ENCODE results near the gene SHTN1.

DNA sequence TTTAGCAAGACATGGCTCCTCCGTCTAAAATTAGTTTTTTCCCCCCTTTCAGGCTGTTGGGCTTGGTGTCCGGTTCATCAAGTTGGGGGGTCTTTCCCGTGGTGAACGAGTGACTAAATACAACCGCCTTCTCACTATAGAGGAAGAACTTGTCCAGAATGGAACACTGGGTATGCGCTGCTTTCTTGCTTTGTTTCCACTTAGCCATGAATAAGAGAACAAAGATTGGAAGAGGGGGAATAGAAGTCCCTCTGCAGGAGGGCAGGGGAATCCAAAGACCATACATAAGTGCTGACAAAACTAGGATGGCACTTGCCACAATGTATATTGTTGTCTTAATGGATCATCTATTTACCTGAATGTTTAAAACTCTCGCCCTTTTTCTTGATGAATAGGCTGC is 125.2 kb downstream of the SHTN1 start:
- TF ChIP-seq CTCF (IDR thresholded peaks at IDR 0.05) (no peak), POLR2A (IDR thresholded peaks at IDR 0.05) (no peak), POLR2AphosphoS5 (IDR thresholded peaks at IDR 0.05) (no peak)
